ENCODE results near the gene HK1. TPM values are rescaled to one million over a fixed set of nuclear protein-coding genes. Genes with fewer than 3 reads are reported as not detected.
A peak's percentile ranks its signal among the peaks of the same experiment; 100 is the strongest.

HK1 gene
- total RNA-seq, 4 donors from 2014 or later = 27.3 to 54.0 (median 30.1) TPM

DNA sequence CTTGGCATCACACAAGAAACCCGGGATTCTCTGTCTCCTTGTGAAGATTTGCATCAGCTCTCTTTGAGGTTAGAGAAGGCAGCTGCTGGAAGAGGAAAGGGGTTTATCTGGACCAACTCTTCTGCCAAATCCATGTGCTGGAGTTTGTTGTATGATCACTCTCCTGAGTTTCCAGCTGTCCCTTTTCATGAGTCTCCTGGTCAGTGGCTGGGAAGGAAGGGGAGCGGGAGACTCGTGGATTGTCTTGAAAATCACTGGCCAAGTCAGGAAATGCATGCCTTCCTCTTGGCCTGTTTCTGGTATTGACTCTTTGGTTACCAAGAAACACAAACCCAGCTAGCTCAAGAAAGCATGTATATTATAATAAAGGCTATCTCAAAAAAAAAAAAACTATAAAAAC lies 99.6 kb downstream of the HK1 start:
- H3K9me3 ChIP-seq = no peaks in the 10 kb centered on the region
- DNase-seq (ENCODE audit: low spot score in 2 of 2) = no peak
- TF ChIP-seq, protein P1, sequence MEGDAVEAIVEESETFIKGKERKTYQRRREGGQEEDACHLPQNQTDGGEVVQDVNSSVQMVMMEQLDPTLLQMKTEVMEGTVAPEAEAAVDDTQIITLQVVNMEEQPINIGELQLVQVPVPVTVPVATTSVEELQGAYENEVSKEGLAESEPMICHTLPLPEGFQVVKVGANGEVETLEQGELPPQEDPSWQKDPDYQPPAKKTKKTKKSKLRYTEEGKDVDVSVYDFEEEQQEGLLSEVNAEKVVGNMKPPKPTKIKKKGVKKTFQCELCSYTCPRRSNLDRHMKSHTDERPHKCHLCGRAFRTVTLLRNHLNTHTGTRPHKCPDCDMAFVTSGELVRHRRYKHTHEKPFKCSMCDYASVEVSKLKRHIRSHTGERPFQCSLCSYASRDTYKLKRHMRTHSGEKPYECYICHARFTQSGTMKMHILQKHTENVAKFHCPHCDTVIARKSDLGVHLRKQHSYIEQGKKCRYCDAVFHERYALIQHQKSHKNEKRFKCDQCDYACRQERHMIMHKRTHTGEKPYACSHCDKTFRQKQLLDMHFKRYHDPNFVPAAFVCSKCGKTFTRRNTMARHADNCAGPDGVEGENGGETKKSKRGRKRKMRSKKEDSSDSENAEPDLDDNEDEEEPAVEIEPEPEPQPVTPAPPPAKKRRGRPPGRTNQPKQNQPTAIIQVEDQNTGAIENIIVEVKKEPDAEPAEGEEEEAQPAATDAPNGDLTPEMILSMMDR (IDR thresholded peaks at IDR 0.05) = no peak
- no peak for TF ChIP-seq POLR2A (IDR thresholded peaks at IDR 0.05)
- no peak for TF ChIP-seq EP300 (IDR thresholded peaks at IDR 0.05)
- H3K27ac ChIP-seq = no peak overlapping the region
- peaks cover 0 to 17% (median 5%) of the 10 kb centered on the region in 4 donors for H3K4me1 ChIP-seq
- no peaks in the 10 kb centered on the region for H3K27me3 ChIP-seq
- WGBS, 2 donors = 51 to 54% methylated on average over 3 of the region's 3 CpGs
- H3K36me3 ChIP-seq = peaks cover 0 to 70% (median 6%) of the 10 kb centered on the region in 3 donors
- H3K4me3 ChIP-seq = no peak overlapping the region

DNA sequence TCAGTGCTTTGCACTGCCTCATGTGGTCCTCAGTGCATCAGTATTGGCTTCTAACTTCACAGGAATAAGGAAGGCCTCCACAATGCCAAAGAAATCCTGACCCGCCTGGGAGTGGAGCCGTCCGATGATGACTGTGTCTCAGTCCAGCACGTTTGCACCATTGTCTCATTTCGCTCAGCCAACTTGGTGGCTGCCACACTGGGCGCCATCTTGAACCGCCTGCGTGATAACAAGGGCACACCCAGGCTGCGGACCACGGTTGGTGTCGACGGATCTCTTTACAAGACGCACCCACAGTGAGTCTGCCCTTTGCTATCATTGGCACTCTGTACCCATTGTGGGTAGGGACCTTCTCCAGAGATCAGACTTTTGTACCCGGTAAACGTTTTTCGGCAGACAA lies 101.5 kb downstream of the HK1 start:
- TF ChIP-seq POLR2A (IDR thresholded peaks at IDR 0.05) (no peak), EP300 (IDR thresholded peaks at IDR 0.05) (no peak)
- TF ChIP-seq, protein P1 (IDR thresholded peaks at IDR 0.05) = no peak
- H3K27me3 ChIP-seq = no peaks in the 10 kb centered on the region
- no peak overlapping the region for H3K4me3 ChIP-seq
- 92 to 98% methylated on average over 16 of the region's 16 CpGs for WGBS, 2 donors
- H3K36me3 ChIP-seq = peaks cover 0 to 76% (median 8%) of the 10 kb centered on the region in 3 donors
- H3K9me3 ChIP-seq = no peaks in the 10 kb centered on the region
- peaks cover 0 to 29% (median 5%) of the 10 kb centered on the region in 4 donors for H3K4me1 ChIP-seq
- H3K27ac ChIP-seq = no peak overlapping the region
- DNase-seq (ENCODE audit: low spot score in 2 of 2) = no peak

DNA sequence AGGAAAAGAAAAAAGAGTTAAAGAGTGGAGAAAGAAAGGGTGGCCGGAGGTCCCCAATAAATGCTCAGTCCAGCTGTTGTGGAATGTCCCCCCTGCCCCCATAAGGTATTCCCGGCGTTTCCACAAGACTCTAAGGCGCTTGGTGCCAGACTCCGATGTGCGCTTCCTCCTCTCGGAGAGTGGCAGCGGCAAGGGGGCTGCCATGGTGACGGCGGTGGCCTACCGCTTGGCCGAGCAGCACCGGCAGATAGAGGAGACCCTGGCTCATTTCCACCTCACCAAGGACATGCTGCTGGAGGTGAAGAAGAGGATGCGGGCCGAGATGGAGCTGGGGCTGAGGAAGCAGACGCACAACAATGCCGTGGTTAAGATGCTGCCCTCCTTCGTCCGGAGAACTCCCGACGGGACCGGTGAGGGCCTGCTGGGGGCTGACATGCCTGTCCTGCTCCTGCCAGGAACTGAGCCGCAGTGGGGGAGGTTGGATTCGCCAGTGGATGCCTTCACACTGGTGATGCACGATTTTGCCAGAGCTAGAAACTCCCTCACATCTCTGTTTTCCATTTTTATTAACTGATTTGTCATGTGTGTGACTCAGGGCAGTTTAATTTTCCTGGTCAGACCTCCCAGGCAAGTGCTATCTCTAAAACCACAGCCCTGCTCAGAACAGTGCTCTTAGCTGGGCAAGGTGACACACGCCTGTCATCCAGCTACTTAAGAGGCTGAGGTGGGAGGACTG lies 104.3 kb downstream of the HK1 start:
- Histone ChIP-seq H3K36me3 (peaks cover 0 to 93% (median 16%) of the 10 kb centered on the region in 3 donors), H3K27me3 (no peaks in the 10 kb centered on the region), H3K4me3 (no peak overlapping the region), H3K9me3 (no peaks in the 10 kb centered on the region), H3K4me1 (peaks cover 0 to 13% (median 0%) of the 10 kb centered on the region in 4 donors), H3K27ac (no peak overlapping the region)
- DNase-seq (ENCODE audit: low spot score in 2 of 2) = no peak
- TF ChIP-seq, protein P1 (IDR thresholded peaks at IDR 0.05) = no peak
- TF ChIP-seq EP300 (IDR thresholded peaks at IDR 0.05) (no peak), POLR2A (IDR thresholded peaks at IDR 0.05) (no peak)
- 85 to 86% methylated on average over 26 of the region's 26 CpGs for WGBS, 2 donors

DNA sequence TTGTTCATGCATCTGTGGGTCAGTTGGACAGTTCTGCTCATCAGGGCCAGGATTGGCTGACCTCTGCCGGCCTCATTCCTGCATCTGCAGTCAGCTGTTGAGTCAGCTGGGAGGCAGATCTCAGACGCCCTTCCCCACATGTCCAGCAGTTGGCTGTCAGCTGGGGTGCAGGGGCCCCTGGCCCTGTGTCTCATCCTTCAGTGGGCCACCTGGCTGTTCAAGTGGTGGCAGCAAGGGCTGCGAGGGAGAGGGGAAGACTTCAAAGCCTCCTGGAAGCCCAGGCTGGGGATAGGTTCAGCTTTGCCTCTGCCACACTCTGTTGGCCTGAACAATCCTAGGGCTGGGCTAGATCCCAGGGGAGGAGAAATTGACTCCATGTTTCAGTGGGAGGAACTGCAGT lies 105.3 kb downstream of the HK1 start:
- no peaks in the 10 kb centered on the region for H3K9me3 ChIP-seq
- no peaks in the 10 kb centered on the region for H3K27me3 ChIP-seq
- no peak overlapping the region for H3K27ac ChIP-seq
- WGBS, 2 donors = 39 to 41% methylated on average over 3 of the region's 3 CpGs
- peaks cover 0 to 13% (median 0%) of the 10 kb centered on the region in 4 donors for H3K4me1 ChIP-seq
- TF ChIP-seq, protein P1 (IDR thresholded peaks at IDR 0.05) = peak in 1 of 5 experiments; percentile 22
- no peak for TF ChIP-seq EP300 (IDR thresholded peaks at IDR 0.05)
- H3K4me3 ChIP-seq = no peak overlapping the region
- DNase-seq (ENCODE audit: low spot score in 2 of 2) = no peak
- H3K36me3 ChIP-seq = peaks cover 0 to 93% (median 16%) of the 10 kb centered on the region in 3 donors

DNA sequence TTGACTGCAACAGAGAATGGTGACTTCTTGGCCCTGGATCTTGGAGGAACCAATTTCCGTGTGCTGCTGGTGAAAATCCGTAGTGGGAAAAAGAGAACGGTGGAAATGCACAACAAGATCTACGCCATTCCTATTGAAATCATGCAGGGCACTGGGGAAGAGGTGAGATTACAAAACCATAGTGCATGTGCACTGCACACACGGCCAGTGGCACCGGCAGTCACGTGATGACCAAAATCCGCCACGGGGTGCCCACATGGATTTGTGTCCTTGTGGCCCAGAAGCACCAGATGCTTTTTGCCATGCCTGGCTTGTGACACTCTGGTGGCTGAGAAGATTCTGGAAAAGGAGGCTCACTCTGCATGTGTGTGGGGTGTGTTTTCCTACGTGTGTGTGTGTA lies 106.0 kb downstream of the HK1 start:
- 84 to 96% methylated on average over 10 of the region's 10 CpGs for WGBS, 2 donors
- H3K27me3 ChIP-seq = no peaks in the 10 kb centered on the region
- TF ChIP-seq EP300 (IDR thresholded peaks at IDR 0.05) (no peak), POLR2A (IDR thresholded peaks at IDR 0.05) (no peak)
- TF ChIP-seq, protein P1 (IDR thresholded peaks at IDR 0.05) = no peak
- peaks cover 0 to 96% (median 16%) of the 10 kb centered on the region in 3 donors for H3K36me3 ChIP-seq
- H3K27ac ChIP-seq = no peak overlapping the region
- no peaks in the 10 kb centered on the region for H3K9me3 ChIP-seq
- DNase-seq (ENCODE audit: low spot score in 2 of 2) = no peak
- H3K4me3 ChIP-seq = no peak overlapping the region
- H3K4me1 ChIP-seq = peaks cover 0 to 13% (median 0%) of the 10 kb centered on the region in 4 donors

Measured in tibial nerve (tissue), 4 donors.